ENCODE data around the gene FANK1.

The FANK1 gene

GRCh38 chr10:126058507-126058906, 162.1 kb downstream of the FANK1 start:
- in situ Hi-C loops (cut with HindIII; ENCODE audit: low sequenced_read_pairs): no loop called here

Data from DLD1 (cell line).